Ishikawa (cell line): ENCODE results near the gene MRFAP1L1.

ENCODE experiments used
- CEBPB ChIP-seq: IDR thresholded peaks from 2 replicates; pipeline ENCODE4 v1.6.1; 2012
- CREB1 ChIP-seq: IDR thresholded peaks from 2 replicates; pipeline ENCODE4 v1.6.1; 2012; ENCODE audit warnings: low read depth
- EGR1 ChIP-seq: IDR thresholded peaks from 2 replicates; pipeline ENCODE4 v1.6.1; 2012
- EP300 ChIP-seq: IDR thresholded peaks from 2 replicates; pipeline ENCODE4 v1.6.1; 2012; ENCODE audit warnings: borderline replicate concordance
- FOXM1 ChIP-seq: IDR thresholded peaks from 2 replicates; pipeline ENCODE4 v1.6.1; 2012; ENCODE audit warnings: low read depth, borderline replicate concordance
- NFIC ChIP-seq: IDR thresholded peaks from 2 replicates; pipeline ENCODE4 v1.6.1; 2012
- RAD21 ChIP-seq: IDR thresholded peaks from 2 replicates; pipeline ENCODE4 v1.6.1; 2012; ENCODE audit warnings: low read depth
- REST ChIP-seq: IDR thresholded peaks from 2 replicates; pipeline ENCODE4 v1.6.1; 2012; ENCODE audit warnings: low read depth, mild to moderate bottlenecking
- TAF1 ChIP-seq: IDR thresholded peaks from 2 replicates; pipeline ENCODE4 v1.6.1; 2012; ENCODE audit warnings: low read depth, mild to moderate bottlenecking
- TCF12 ChIP-seq: IDR thresholded peaks from 2 replicates; pipeline ENCODE4 v1.6.1; 2012; ENCODE audit warnings: low read depth
- TEAD4 ChIP-seq: IDR thresholded peaks from 2 replicates; pipeline ENCODE4 v1.6.1; 2012
- YY1 ChIP-seq: IDR thresholded peaks from 2 replicates; pipeline ENCODE4 v1.6.1; 2012; ENCODE audit warnings: low read depth
- ZBTB7A ChIP-seq: IDR thresholded peaks from 2 replicates; pipeline ENCODE4 v1.6.1; 2012; ENCODE audit warnings: low read depth
- TF ChIP-seq, protein P1 (sequence below): IDR thresholded peaks from 2 replicates; pipeline ENCODE4 v1.6.1; 2012
- TF ChIP-seq, protein P2 (sequence below): IDR thresholded peaks from 2 replicates; pipeline ENCODE4 v1.6.1; 2012

MRFAP1L1 gene

GRCh38 chr4:6723851-6724250 lies 14.2 kb upstream of the MRFAP1L1 start:
- TF ChIP-seq TEAD4 (no peak), CREB1 (no peak)

DNA sequence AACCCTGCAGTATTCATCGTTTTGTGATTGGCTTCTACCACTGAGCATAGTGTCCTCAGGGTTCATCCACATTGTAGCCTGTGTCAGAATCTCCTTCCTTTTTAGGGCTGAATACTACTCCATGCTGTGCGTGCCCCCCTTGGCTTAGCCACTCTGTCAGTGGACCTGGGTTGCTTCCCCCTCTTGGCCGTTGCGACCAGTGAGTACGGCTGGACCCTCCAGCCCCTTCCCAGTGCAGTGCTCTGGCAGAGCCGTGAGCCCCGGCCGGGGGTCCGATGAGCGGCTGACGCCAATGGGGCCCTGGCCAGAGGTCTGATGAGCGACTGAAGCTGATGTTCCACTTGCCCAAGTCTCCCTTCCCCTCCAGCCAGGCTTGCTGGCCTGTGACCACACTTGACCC lies 13.2 kb upstream of the MRFAP1L1 start:
- TF ChIP-seq TEAD4 (no peak), EP300 (no peak), RAD21 (no peak), REST (no peak), TAF1 (no peak), TCF12 (no peak), NFIC (no peak), FOXM1 (no peak), CEBPB (no peak), ZBTB7A (no peak), YY1 (no peak), EGR1 (no peak), CREB1 (no peak)
- TF ChIP-seq, protein P1, sequence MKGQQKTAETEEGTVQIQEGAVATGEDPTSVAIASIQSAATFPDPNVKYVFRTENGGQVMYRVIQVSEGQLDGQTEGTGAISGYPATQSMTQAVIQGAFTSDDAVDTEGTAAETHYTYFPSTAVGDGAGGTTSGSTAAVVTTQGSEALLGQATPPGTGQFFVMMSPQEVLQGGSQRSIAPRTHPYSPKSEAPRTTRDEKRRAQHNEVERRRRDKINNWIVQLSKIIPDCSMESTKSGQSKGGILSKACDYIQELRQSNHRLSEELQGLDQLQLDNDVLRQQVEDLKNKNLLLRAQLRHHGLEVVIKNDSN = no peak
- TF ChIP-seq, protein P2, sequence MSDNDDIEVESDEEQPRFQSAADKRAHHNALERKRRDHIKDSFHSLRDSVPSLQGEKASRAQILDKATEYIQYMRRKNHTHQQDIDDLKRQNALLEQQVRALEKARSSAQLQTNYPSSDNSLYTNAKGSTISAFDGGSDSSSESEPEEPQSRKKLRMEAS = no peak

- TF ChIP-seq TAF1 (no peak), NFIC (no peak), ZBTB7A (no peak), REST (no peak), TEAD4 (no peak), CREB1 (no peak), EGR1 (no peak), TCF12 (no peak), RAD21 (no peak), CEBPB (no peak), FOXM1 (no peak), EP300 (no peak), YY1 (no peak)
- TF ChIP-seq, protein P2 = no peak
- TF ChIP-seq, protein P1 = no peak
Measured at GRCh38 chr4:6721121-6721520, 11.5 kb upstream of the MRFAP1L1 start.

DNA sequence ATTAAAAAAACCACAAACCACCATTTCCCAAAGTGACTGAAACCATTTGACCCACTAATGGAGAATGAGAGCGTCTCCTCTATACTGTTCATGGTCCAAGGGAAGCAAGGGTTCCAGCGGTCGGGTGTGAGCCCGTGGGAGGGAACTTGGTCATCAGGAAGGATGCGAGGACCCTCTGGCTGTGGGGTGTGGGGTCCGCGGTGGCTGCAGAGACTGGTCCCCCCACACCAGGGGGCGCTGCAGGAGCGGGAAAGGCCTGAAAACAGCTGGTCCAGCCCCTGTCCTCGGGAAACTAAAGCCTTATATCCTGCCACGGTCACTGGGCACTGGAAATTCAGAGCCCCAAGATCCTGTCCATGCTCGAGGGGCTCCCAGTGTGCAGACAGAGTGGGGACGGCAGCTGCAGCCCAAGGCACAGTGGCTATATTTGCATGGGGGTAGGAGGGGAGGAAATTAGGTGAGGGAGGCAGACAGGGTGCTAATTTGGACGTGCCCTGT lies 10.6 kb upstream of the MRFAP1L1 start:
- TF ChIP-seq EP300 = no peak
- peak; percentile 100 for TF ChIP-seq RAD21
- TF ChIP-seq TAF1 = no peak
- TF ChIP-seq ZBTB7A = peak; percentile 96
- no peak for TF ChIP-seq REST
- TF ChIP-seq FOXM1 = no peak
- TF ChIP-seq TEAD4 = no peak
- TF ChIP-seq EGR1 = no peak
- TF ChIP-seq CREB1 = no peak
- TF ChIP-seq, protein P2 = 0 out of 2 replicates have a peak, but pooled peaks have one; percentile 20
- TF ChIP-seq, protein P1 = no peak
- TF ChIP-seq CEBPB = no peak
- no peak for TF ChIP-seq YY1
- TF ChIP-seq TCF12 = peak; percentile 59; the same call in 1 of the 2 replicates
- no peak for TF ChIP-seq NFIC
